CD4-positive, alpha-beta T cell (primary cell): ENCODE data around the gene TEAD4. TPM values are rescaled to one million over a fixed set of nuclear protein-coding genes. Genes with fewer than 3 reads are reported as not detected.

Experiments
- ATAC-seq: fragments of 200-7000 bp; cut with Tn5 transposase; one replicate; pipeline ENCODE4 v1.10.0; 2022; ENCODE audit warnings: mild to moderate bottlenecking; ENCODE audit not compliant: poor library complexity
- CTCF ChIA-PET: fragments of 350-600 bp; sonication (Branson Sonifier 250); formaldehyde crosslinking; loops from one replicate; lab custom pipeline; 2021; ENCODE audit warnings: antibody characterized with exemption, inconsistent platforms; lab: Charles Lee
- POLR2A ChIA-PET: fragments of 350-600 bp; sonication (Branson Sonifier 250); formaldehyde crosslinking; loops from one replicate; lab custom pipeline; 2021; ENCODE audit warnings: antibody characterized with exemption, inconsistent platforms; lab: Charles Lee
- DNase-seq, 14 experiments: peaks; one replicate each; pipeline ENCODE4 v3.0.0-alpha.2; 2013 to 2020; ENCODE audit warnings: mixed read lengths in 2 of 14
- H3K27ac ChIP-seq, 2 donors: one replicate each; pipeline versions ENCODE4 v1.5.1 to v1.7.0; 2013; ENCODE audit warnings: low read length in 2 of 2, low read depth in 1 of 2, mild to moderate bottlenecking in 1 of 2
- H3K27me3 ChIP-seq, 2 experiments: 1 replicate in 1 of 2; 2 replicates in 1 of 2; pipeline versions ENCODE4 v1.6.1 to v1.7.0; 2013; ENCODE audit warnings: low read length in 2 of 2, control low read depth in 1 of 2, mild to moderate bottlenecking in 1 of 2, moderate library complexity in 1 of 2; ENCODE audit not compliant: insufficient read depth in 2 of 2, control insufficient read depth in 1 of 2
- H3K36me3 ChIP-seq: one replicate; pipeline ENCODE4 v1.6.1; 2013; ENCODE audit warnings: low read length, control low read depth; ENCODE audit not compliant: insufficient read depth
- H3K4me1 ChIP-seq: one replicate; pipeline ENCODE4 v1.6.1; 2013; ENCODE audit warnings: low read length, control low read depth; ENCODE audit not compliant: insufficient read depth
- H3K4me3 ChIP-seq: one replicate; pipeline ENCODE4 v1.5.1; 2013; ENCODE audit warnings: mild to moderate bottlenecking, low read length, moderate library complexity
- H3K9me3 ChIP-seq, 2 experiments: 1 replicate in 1 of 2; 2 replicates in 1 of 2; pipeline versions ENCODE4 v1.6.1 to v1.7.0; 2013; ENCODE audit warnings: low read length in 2 of 2, mild to moderate bottlenecking in 2 of 2, control low read depth in 1 of 2, moderate library complexity in 1 of 2; ENCODE audit not compliant: control insufficient read depth in 1 of 2, insufficient read depth in 1 of 2
- H3K27ac Mint-ChIP-seq: one replicate; pipeline ENCODE4 v1.8.0; 2020; ENCODE audit warnings: mixed read lengths
- H3K27me3 Mint-ChIP-seq: one replicate; pipeline ENCODE4 v1.8.0; 2021; ENCODE audit warnings: mixed read lengths
- H3K36me3 Mint-ChIP-seq: one replicate; pipeline ENCODE4 v1.8.0; 2021; ENCODE audit warnings: low read depth, mixed read lengths
- H3K4me1 Mint-ChIP-seq: one replicate; pipeline ENCODE4 v1.8.0; 2021; ENCODE audit warnings: low read depth, mixed read lengths
- H3K4me3 Mint-ChIP-seq: one replicate; pipeline ENCODE4 v1.8.0; 2020; ENCODE audit warnings: mild to moderate bottlenecking, mixed read lengths
- H3K9me3 Mint-ChIP-seq: one replicate; pipeline ENCODE4 v1.8.0; 2020; ENCODE audit warnings: mixed read lengths
- CTCF ChIP-seq: fragments of 200-600 bp; IDR thresholded peaks from one replicate; pipeline ENCODE4 v1.8.0; 2022; ENCODE audit warnings: antibody characterized with exemption, mild to moderate bottlenecking
- intact Hi-C, 2 experiments: fragments of 100-400 bp; cut with DNase I in 1 of 2; cut with micrococcal nuclease in 1 of 2; formaldehyde crosslinking; loops; one replicate each; pipeline versions ENCODE4 v1.15.1 to v1.9.0; 2023 to 2025; cut with DNase I, micrococcal nuclease
- total RNA-seq, 174 experiments: library from RNA in 2 of 174; stranded (reverse) in 2 of 174; gene quantifications; one replicate each; pipeline ENCODE4 v1.2.3 and lab custom pipeline; 2021 to 2026

The TEAD4 gene
- total RNA-seq, 2 experiments from 2014 or later = not detected

GRCh38 chr12:2984698-2985097 is 25.5 kb downstream of the TEAD4 start:
- Histone ChIP-seq H3K36me3 (no peaks in the 10 kb centered on the region), H3K4me1 (no peaks in the 10 kb centered on the region), H3K27ac (no peak overlapping the region), H3K9me3 (peaks cover 0 to 8% of the 10 kb centered on the region in 2 experiments), H3K27me3 (no peaks in the 10 kb centered on the region), H3K4me3 (no peak overlapping the region)
- POLR2A ChIA-PET = no interaction called here
- no peaks in the 10 kb centered on the region for H3K4me1 Mint-ChIP-seq
- ATAC-seq (no peak), DNase-seq (no peak)
- peaks cover 5% of the 10 kb centered on the region for H3K27me3 Mint-ChIP-seq
- intact Hi-C loops = no loop called here
- no peak overlapping the region for H3K27ac Mint-ChIP-seq
- CTCF ChIA-PET = no interaction called here
- no peaks in the 10 kb centered on the region for H3K36me3 Mint-ChIP-seq
- TF ChIP-seq CTCF = no peak
- peaks cover 5% of the 10 kb centered on the region for H3K9me3 Mint-ChIP-seq
- no peak overlapping the region for H3K4me3 Mint-ChIP-seq

GRCh38 chr12:2986876-2987275 is 27.7 kb downstream of the TEAD4 start:
- H3K4me1 ChIP-seq = no peaks in the 10 kb centered on the region
- DNase-seq = no peak
- H3K4me3 Mint-ChIP-seq = no peak overlapping the region
- no peaks in the 10 kb centered on the region for H3K4me1 Mint-ChIP-seq
- H3K27me3 ChIP-seq = no peaks in the 10 kb centered on the region
- ATAC-seq = no peak
- no peak for TF ChIP-seq CTCF
- H3K9me3 ChIP-seq = peaks cover 0 to 13% of the 10 kb centered on the region in 2 experiments
- H3K9me3 Mint-ChIP-seq = peaks cover 5% of the 10 kb centered on the region
- no peaks in the 10 kb centered on the region for H3K36me3 ChIP-seq
- no peaks in the 10 kb centered on the region for H3K36me3 Mint-ChIP-seq
- no peak overlapping the region for H3K4me3 ChIP-seq
- peaks cover 5% of the 10 kb centered on the region for H3K27me3 Mint-ChIP-seq
- ChIA-PET CTCF (no interaction called here), POLR2A (no interaction called here)
- no peak overlapping the region for H3K27ac ChIP-seq
- H3K27ac Mint-ChIP-seq = no peak overlapping the region
- intact Hi-C loops = no loop called here

- Mint-ChIP-seq H3K27ac (no peak overlapping the region), H3K4me1 (no peaks in the 10 kb centered on the region), H3K9me3 (peaks cover 5% of the 10 kb centered on the region), H3K36me3 (no peaks in the 10 kb centered on the region), H3K27me3 (peaks cover 5% of the 10 kb centered on the region), H3K4me3 (no peak overlapping the region)
- Histone ChIP-seq H3K36me3 (no peaks in the 10 kb centered on the region), H3K4me1 (no peaks in the 10 kb centered on the region), H3K27ac (no peak overlapping the region), H3K27me3 (no peaks in the 10 kb centered on the region), H3K4me3 (no peak overlapping the region), H3K9me3 (peaks cover 0 to 13% of the 10 kb centered on the region in 2 experiments)
- intact Hi-C loops = no loop called here
- ATAC-seq (no peak), DNase-seq (no peak)
- ChIA-PET CTCF (no interaction called here), POLR2A (no interaction called here)
- TF ChIP-seq CTCF = no peak
Measured at GRCh38 chr12:2988494-2988893, 29.3 kb downstream of the TEAD4 start.
